ENCODE measurements around the gene TSPAN3.
A peak's percentile ranks its signal among the peaks of the same experiment; 100 is the strongest.

Gene TSPAN3

DNA sequence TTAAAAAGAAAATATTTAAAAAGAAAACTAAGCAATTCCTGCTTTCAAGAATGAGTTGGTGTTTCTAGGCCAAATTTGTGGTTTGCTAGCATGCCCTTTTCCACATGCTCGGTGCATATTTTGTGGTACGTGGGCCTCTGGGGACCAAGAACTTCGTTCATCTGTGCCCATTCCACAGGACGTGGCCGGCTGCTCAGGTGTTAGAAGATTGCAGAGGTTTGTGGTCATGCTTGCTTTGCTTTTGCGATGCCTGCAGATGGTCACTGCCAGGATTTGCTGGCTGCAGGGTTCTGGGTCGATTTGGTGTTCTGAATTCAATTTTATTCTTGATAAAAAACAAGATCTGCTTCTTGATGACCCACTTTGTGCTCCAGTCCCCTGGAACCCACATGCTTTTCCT lies 68.5 kb downstream of the TSPAN3 start:
- no peak for DNase-seq

- DNase-seq: no peak
These were observed 68.9 kb downstream of the TSPAN3 start for GRCh38 chr15:77001966-77002365.

GRCh38 chr15:77001351-77001750 lies 69.6 kb downstream of the TSPAN3 start:
- DNase-seq: no peak

DNA sequence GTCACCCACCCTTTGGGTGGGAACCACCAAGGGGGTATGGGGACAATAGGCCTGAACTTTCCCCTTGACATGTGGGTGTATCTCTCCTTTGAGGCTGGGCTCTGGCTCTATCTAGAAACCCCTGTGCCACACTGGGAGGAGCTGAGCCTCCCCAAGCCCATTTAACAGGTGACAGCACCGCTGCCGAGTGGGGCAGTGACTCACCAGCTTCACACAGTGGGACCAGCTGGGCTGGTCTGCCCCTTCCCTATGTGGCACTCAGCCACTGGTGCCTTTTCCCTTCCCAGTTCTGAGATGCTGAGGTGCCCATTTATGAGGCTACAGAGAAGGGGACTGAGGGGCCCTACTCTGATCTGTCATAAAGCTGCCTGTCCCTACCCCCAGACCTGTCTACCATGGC lies 70.9 kb downstream of the TSPAN3 start:
- DNase-seq: no peak

GRCh38 chr15:76998663-76999285 lies 72.1 kb downstream of the TSPAN3 start:
- no peak for DNase-seq

DNA sequence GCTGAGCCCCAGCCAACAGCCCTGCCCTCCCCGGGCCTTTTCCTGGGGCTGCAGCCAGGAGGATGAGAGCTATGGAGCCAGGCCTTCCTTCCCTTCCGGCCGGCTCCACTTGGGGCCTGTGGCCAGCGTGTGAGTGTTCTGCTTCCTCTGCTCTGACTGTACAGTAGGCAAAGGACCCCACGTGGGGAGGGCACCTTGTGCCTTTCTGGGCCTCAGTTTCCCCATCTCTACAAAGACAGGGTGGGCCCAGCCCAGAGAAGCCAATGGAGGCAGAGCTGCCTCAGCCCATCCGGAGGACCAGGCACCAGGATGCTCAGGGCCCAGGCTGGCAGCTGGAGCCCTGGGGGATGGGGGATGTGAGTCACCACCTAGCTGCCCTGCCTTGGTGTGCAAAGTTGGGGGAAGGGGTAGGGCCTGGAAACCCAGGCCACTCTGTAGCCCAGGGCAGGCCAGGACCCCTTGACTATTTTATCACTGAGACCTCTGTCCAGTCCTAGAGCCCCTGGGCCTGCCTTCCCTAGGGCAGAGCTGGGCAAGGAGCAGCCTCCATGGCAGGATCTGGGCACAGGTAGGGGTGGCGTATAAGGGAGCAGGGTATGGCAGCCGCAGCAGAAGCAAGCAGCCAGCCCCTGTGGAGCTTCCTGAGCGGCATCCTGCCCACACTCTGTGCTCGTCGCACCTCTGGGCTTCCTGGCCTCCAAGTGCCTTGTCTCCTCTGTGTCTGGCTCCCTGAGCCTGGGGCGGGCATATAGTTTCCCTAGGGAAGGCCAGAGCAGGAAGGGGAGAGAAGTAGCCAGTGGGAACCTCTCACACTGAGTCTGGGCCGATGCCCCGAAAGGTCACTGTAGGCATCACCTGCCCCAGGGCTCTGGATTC lies 74.1 kb downstream of the TSPAN3 start:
- DNase-seq: no peak

GRCh38 chr15:76996076-76996525 lies 74.8 kb downstream of the TSPAN3 start:
- no peak for DNase-seq

DNA sequence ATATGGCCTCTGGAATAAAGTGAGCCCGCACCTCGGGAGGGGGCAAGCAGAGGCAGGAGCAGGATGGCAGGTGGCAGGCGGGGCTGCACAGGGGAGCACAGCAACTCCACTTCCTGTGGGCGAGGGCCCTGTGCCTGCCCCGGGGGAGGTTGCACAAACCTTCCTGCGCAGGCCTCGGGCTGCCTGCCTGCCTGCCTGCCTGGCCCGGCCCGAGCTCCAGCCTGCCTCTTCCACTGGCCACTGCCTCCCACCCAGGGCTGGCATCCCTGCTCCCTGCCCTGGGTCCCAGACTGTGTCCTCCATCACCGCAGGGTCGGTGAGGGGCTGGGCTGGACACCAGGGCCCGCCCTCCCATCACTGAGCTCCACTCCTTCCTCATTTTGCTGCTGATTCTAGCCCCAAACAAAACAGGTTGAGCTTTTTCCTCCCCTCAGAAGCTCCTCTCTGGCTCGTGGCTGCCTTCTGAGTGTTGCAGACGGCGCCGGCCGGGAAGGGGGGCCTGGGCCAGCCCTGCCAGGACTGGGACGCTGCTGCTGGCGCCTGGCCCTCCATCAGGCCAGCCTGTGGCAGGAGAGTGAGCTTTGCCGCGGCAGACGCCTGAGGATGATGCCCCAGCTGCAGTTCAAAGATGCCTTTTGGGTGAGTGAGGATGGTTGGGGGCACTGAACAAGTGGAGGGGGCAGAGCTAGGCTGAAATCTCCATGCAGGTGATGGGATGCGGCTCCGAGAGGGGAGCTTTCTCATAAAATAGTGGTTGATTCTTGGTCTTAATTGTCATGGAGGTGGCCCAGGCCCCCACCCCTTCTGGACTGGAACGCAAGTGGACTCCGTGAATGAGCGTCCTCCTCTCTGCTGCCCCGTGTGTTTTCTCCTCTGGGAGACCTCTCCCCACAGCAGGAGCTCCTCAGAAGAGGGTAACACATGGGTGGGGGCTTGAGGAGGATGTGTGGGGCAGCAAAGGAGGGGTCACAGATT lies 75.7 kb downstream of the TSPAN3 start, which contains the start of gene PSTPIP1:
PSTPIP1 (plus strand) TSS at position 156 of the 975 bp plus-strand sequence; CDS start at position 604, 448 bp downstream.
- DNase-seq: peak; percentile 66

GRCh38 chr15:76994496-76994895 lies 76.4 kb downstream of the TSPAN3 start:
- no peak for DNase-seq

GRCh38 chr15:76994001-76994400 lies 76.9 kb downstream of the TSPAN3 start:
- DNase-seq: no peak

GRCh38 chr15:76993114-76993725 lies 77.7 kb downstream of the TSPAN3 start:
- no peak for DNase-seq

GRCh38 chr15:76991741-76992645 lies 78.9 kb downstream of the TSPAN3 start:
- no peak for DNase-seq
